ENCODE data around the gene CTSS.

- TF ChIP-seq POU2F2 (IDR thresholded peaks at IDR 0.05; ENCODE audit: low read depth, low read length): no peak
- TF ChIP-seq POLR2A (IDR thresholded peaks at IDR 0.05; ENCODE audit: low read depth, low read length): no peak
- no peak for TF ChIP-seq POLR2AphosphoS5 (IDR thresholded peaks at IDR 0.05; ENCODE audit: low read depth, low read length)
- no peak for TF ChIP-seq SPI1 (IDR thresholded peaks at IDR 0.05; ENCODE audit: low read depth, low read length)
- no peak for TF ChIP-seq TAF1 (IDR thresholded peaks at IDR 0.05; ENCODE audit: low read depth, low read length)
Observed at GRCh38 chr1:150810958-150811659, 45.5 kb upstream of the CTSS start.
